Measurements from ENCODE around the gene CDK14.

Gene CDK14

GRCh38 chr7:90772410-90772809, 176.3 kb downstream of the CDK14 start:
- Histone ChIP-seq H3K27ac (ENCODE audit: low read length) (peak overlapping the region; percentile 65), H3K4me2 (ENCODE audit: low read length) (peak overlapping the region; percentile 11; the same call in 1 of the 2 replicates), H3K79me2 (ENCODE audit: low read length) (no peaks in the 10 kb centered on the region), H3K9ac (ENCODE audit: low read length) (no peak overlapping the region), H3K9me3 (ENCODE audit: insufficient read depth, low read length) (peaks cover 33% of the 10 kb centered on the region), H3K36me3 (replicated peaks; ENCODE audit: low read depth, low read length) (peaks cover 31% of the 10 kb centered on the region), H4K20me1 (ENCODE audit: insufficient read depth, low read length) (no peaks in the 10 kb centered on the region), H3K27me3 (ENCODE audit: low read depth, low read length) (no peaks in the 10 kb centered on the region), H2AFZ (ENCODE audit: low read depth, low read length) (no peak overlapping the region), H3K4me1 (ENCODE audit: low read length) (peaks cover 32% of the 10 kb centered on the region), H3K4me3 (ENCODE audit: low read length) (no peak overlapping the region)
- TF ChIP-seq EZH2phosphoT487 (IDR thresholded peaks at IDR 0.05; ENCODE audit: low read depth) (no peak), CTCF (IDR thresholded peaks at IDR 0.05; ENCODE audit: low read depth, low read length) (no peak)

DNA sequence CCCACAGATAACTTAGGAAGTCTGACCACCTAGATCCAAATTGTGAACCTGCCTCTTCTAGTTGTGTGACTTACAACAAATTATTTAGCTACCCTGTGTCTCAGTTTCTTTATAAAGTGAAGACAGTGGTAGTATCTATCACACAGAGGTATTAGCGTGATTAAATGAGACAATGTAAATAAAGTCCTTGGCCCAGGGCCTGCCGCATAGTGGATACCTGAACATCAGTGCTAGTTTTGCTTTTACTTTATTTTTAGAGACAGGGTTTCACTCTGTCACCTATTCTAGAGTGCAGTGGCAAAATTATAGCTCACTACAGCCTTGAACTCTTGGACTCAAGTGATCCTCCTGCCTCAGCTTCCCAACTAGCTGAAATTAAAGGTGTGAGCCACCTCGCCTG, 177.1 kb downstream of the CDK14 start:
- peaks cover 38% of the 10 kb centered on the region for H3K4me1 ChIP-seq (ENCODE audit: low read length)
- TF ChIP-seq EZH2phosphoT487 (IDR thresholded peaks at IDR 0.05; ENCODE audit: low read depth) (no peak), CTCF (IDR thresholded peaks at IDR 0.05; ENCODE audit: low read depth, low read length) (no peak)
- H4K20me1 ChIP-seq (ENCODE audit: insufficient read depth, low read length) = no peaks in the 10 kb centered on the region
- H3K4me2 ChIP-seq (ENCODE audit: low read length) = no peak overlapping the region
- no peak overlapping the region for H3K4me3 ChIP-seq (ENCODE audit: low read length)
- H3K27ac ChIP-seq (ENCODE audit: low read length) = peak overlapping the region; percentile 65; the same call in 1 of the 2 replicates
- H2AFZ ChIP-seq (ENCODE audit: low read depth, low read length) = no peak overlapping the region
- no peaks in the 10 kb centered on the region for H3K79me2 ChIP-seq (ENCODE audit: low read length)
- H3K27me3 ChIP-seq (ENCODE audit: low read depth, low read length) = no peaks in the 10 kb centered on the region
- H3K36me3 ChIP-seq (replicated peaks; ENCODE audit: low read depth, low read length) = peaks cover 31% of the 10 kb centered on the region
- H3K9me3 ChIP-seq (ENCODE audit: insufficient read depth, low read length) = peaks cover 33% of the 10 kb centered on the region
- no peak overlapping the region for H3K9ac ChIP-seq (ENCODE audit: low read length)

GRCh38 chr7:90774706-90775105, 178.6 kb downstream of the CDK14 start:
- peaks cover 33% of the 10 kb centered on the region for H3K9me3 ChIP-seq (ENCODE audit: insufficient read depth, low read length)
- TF ChIP-seq EZH2phosphoT487 (IDR thresholded peaks at IDR 0.05; ENCODE audit: low read depth) (no peak), CTCF (IDR thresholded peaks at IDR 0.05; ENCODE audit: low read depth, low read length) (no peak)
- no peaks in the 10 kb centered on the region for H3K27me3 ChIP-seq (ENCODE audit: low read depth, low read length)
- no peak overlapping the region for H3K9ac ChIP-seq (ENCODE audit: low read length)
- H3K4me3 ChIP-seq (ENCODE audit: low read length) = no peak overlapping the region
- no peaks in the 10 kb centered on the region for H3K79me2 ChIP-seq (ENCODE audit: low read length)
- peaks cover 38% of the 10 kb centered on the region for H3K4me1 ChIP-seq (ENCODE audit: low read length)
- no peak overlapping the region for H2AFZ ChIP-seq (ENCODE audit: low read depth, low read length)
- H3K27ac ChIP-seq (ENCODE audit: low read length) = no peak overlapping the region
- H3K36me3 ChIP-seq (replicated peaks; ENCODE audit: low read depth, low read length) = peaks cover 31% of the 10 kb centered on the region
- no peak overlapping the region for H3K4me2 ChIP-seq (ENCODE audit: low read length)
- no peaks in the 10 kb centered on the region for H4K20me1 ChIP-seq (ENCODE audit: insufficient read depth, low read length)

DNA sequence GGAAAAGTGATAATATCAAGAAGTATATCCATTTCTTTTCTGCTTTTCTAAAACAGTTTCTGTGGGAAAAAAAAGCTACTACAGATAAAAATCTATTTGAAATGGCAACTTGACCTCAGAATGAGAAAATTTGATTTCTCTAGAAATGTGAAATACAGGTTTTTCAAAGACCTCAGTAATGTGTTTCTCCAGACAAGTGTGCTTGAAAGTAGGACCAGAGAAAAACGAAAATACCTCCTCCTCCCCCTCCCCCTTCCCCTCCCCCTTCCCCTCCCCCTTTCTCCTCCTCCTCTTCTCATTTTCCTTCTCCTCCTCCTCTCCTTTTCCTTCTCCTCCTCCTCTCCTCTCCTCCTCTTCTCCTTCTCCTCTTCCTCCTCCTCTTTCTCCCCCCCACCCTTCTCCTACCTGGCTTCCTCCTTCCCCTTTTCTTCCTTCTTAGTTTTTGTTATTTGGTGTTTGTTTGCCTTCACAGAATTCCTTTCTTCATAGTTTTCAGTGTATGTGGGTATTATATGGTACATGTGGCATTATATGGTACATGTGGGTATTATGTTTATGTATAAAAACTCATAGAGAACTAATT, 179.4 kb downstream of the CDK14 start:
- H4K20me1 ChIP-seq (ENCODE audit: insufficient read depth, low read length) = no peaks in the 10 kb centered on the region
- TF ChIP-seq EZH2phosphoT487 (IDR thresholded peaks at IDR 0.05; ENCODE audit: low read depth) = no peak
- TF ChIP-seq CTCF (IDR thresholded peaks at IDR 0.05; ENCODE audit: low read depth, low read length) = no peak
- H3K9ac ChIP-seq (ENCODE audit: low read length) = no peak overlapping the region
- peaks cover 33% of the 10 kb centered on the region for H3K9me3 ChIP-seq (ENCODE audit: insufficient read depth, low read length)
- H3K27me3 ChIP-seq (ENCODE audit: low read depth, low read length) = no peaks in the 10 kb centered on the region
- H2AFZ ChIP-seq (ENCODE audit: low read depth, low read length) = no peak overlapping the region
- H3K4me3 ChIP-seq (ENCODE audit: low read length) = no peak overlapping the region
- peaks cover 31% of the 10 kb centered on the region for H3K36me3 ChIP-seq (replicated peaks; ENCODE audit: low read depth, low read length)
- peaks cover 38% of the 10 kb centered on the region for H3K4me1 ChIP-seq (ENCODE audit: low read length)
- no peak overlapping the region for H3K4me2 ChIP-seq (ENCODE audit: low read length)
- no peak overlapping the region for H3K27ac ChIP-seq (ENCODE audit: low read length)
- no peaks in the 10 kb centered on the region for H3K79me2 ChIP-seq (ENCODE audit: low read length)

Data from OCI-LY3 (cell line).